HG03432 (cell line): Measurements from ENCODE around the gene FBXO2.
"Not testable (repeated sequence)": the region's sequence is repeated elsewhere in the genome, so short reads cannot be mapped to it uniquely, and the experiment has no call there.

ENCODE experiments used
- ATAC-seq: cut with Tn5 transposase; IDR thresholded peaks from one replicate; pipeline ENCODE4 v1.9.1; 2021; ENCODE audit warnings: mild to moderate bottlenecking, moderate library complexity; ENCODE audit not compliant: unreplicated experiment

FBXO2 gene

DNA sequence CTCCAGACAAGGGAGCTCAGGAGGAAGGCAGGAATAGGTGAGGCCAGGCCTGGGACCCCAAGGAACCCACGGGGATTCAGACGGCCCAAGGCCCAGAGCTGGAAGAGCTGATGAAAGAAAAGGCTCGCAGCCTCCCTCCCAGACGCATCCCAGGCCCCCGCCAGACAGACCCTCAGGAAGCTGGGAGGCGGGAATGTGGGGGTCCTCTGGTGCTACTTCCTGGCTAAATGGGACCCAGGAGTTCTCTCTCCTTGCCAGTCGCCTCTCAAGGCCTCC, 430 bp downstream of the FBXO2 start:
- no peak for ATAC-seq

DNA sequence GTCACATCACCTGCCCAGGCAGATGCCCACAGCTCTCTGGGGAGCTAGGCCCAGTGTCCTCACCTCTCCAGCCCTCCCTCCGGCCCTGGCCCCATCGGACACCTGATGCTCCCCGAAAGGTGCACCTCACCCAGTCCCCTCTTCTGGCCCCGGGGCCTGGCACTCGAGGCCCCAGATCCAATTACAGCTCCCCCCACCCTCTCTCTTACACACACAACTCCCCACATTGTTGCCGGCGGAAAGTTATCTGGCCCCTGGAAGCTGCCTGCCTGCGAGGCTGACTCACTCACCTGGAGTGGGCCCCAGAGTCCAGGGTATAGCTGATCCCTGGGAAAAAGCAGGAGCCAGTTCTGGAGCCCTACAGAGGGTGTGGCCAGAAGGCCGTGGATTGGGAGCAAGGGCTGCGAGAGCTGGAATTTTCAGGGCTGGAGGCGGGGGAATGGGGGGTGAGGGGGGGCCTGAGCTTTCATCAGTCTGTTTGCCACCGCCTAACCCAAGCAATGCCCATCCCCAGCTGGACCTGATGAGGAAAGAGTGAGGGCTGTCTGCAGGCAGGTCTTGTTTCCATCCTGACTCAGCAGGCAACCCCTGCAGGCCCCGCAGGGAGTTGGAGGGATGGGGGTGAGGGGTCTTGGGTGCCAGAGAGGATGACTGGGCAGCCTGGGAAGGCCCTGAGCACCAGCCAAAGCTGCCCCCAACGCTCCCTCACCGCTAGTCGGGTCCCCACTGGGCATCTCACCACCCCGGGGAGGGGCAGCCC, 948 bp downstream of the FBXO2 start:
- no peak for ATAC-seq

GRCh38 chr1:11652203-11652780, 1.9 kb downstream of the FBXO2 start:
- ATAC-seq: no peak

DNA sequence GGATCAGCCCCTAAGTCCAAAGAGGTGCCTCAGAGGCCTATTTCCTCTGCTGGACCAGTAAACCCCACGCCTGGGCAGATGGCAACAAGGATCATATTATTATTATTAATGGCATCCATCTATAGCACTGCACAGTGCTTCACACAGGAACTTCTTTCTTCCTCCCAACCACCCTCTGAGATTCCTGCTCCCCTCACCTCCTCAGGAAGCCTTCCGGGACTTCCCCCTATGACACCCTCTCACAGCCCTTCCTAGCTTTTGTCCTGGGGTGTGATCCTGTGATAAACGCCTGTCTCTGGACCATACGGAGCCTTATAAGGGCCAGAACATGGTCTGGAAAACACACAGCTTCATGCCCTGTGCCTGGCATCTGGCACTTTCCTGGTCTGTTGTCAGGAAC, 3.2 kb downstream of the FBXO2 start:
- no peak for ATAC-seq

GRCh38 chr1:11650331-11650991, 3.8 kb downstream of the FBXO2 start:
- no peak for ATAC-seq

DNA sequence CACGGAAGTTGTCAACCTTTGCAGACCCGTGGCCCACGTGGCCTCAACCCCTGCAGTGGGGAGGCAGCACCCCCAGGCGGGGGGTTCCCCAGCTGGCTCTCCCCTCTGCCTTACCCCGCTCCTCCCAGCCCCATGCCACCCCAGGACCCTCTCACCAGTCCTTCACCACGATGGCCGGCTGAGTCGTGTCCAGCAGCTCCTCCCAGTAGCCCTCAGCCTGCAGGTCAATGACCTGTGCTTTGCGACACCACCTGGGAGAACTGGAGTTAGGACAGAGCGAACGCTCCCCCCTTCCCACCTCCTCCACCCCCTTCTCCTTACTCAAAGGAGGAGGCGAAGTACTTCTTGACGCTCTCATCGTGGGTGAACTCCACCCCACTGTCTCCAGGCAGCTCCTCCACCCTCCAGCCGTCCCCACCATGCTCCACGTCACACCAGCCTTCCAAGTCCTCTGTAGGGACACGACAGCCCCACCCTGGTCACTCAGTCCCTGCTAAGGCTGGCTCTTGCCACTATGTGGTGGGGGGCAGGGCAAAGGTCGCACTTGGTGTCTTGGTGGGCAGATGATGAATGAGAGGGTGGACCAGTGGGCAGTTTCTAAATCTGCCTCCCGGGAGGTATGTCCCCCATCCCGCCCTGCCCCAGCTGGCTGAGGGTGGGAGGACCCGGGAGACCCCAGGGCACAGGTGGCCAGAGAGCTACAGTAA, 4.5 kb downstream of the FBXO2 start:
- ATAC-seq: no peak

GRCh38 chr1:11649237-11649623, 5.0 kb downstream of the FBXO2 start:
- no peak for ATAC-seq

DNA sequence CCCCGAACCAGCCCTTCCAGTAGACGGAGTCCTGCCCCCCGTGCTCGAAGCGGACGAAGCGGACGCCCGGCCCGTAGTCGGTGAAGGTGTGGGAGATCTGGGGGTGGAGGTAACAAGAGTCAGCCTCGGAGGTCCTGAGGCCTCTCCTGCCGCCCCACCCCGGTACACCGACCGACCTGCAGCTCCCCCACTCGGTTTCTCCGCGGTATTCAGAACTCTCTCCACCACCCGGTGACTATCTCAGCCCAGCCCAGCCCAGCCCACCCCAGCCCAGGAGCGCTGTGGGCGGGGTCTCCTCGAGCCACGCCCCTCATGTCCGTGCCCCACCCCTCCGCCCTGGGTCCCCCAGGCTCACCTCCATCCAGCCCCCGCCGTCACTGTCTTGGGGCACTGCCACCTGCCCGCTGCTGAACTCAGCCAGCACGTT, 5.5 kb downstream of the FBXO2 start:
- no peak for ATAC-seq

DNA sequence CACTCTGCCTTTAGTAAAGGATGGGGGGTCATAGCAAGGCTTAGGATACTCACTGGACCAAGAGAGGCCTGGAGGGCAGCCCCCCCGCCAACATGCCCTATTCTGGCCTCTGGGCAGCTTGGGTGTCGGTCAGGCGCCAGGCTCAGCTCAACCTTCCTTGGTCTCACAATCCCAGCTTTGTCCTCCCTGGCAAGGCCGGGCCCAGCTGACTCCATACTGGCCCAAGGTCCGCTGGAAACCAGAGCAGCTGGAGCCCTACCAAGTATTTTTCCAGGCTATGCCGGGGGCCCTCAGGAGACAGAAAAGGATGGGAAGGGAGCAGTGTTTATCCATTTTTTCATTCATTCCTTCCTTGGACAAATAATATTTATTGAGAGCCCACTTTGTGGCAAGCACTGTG, 6.2 kb downstream of the FBXO2 start:
- no peak for ATAC-seq

DNA sequence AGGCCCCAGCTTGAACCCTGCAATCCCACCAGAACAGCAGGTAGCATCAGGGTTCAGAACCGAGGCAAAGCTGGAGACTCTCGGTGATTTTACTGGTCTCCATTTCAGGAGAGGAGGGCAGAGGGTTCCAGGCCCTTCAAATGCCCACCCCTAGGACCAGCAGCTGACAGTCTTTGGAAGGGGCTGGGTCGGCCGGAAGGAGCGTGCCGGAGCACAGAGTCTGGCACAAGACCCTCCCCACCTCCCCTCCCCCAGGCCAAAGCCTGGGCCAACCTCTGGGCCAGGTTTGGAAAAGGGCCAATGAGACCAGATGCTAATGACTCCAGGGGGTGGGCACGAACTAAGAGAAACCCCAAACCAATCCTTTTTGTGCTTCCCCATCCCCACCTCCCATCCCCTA, 6.9 kb downstream of the FBXO2 start:
- no peak for ATAC-seq

GRCh38 chr1:11646317-11646716, 7.9 kb downstream of the FBXO2 start:
- no peak for ATAC-seq

GRCh38 chr1:11645670-11646265, 8.5 kb downstream of the FBXO2 start:
- ATAC-seq: no peak

- ATAC-seq: no peak
Measured at GRCh38 chr1:11645270-11645669, 9.0 kb downstream of the FBXO2 start.

GRCh38 chr1:11643782-11644181, 10.4 kb downstream of the FBXO2 start:
- ATAC-seq: no peak

GRCh38 chr1:11642418-11643017, 11.7 kb downstream of the FBXO2 start:
- ATAC-seq: not testable (repeated sequence)

GRCh38 chr1:11641776-11642305, 12.4 kb downstream of the FBXO2 start:
- ATAC-seq: no peak

GRCh38 chr1:11640944-11641343, 13.3 kb downstream of the FBXO2 start:
- no peak for ATAC-seq

- no peak for ATAC-seq
Measured at GRCh38 chr1:11640101-11640500, 14.1 kb downstream of the FBXO2 start.

DNA sequence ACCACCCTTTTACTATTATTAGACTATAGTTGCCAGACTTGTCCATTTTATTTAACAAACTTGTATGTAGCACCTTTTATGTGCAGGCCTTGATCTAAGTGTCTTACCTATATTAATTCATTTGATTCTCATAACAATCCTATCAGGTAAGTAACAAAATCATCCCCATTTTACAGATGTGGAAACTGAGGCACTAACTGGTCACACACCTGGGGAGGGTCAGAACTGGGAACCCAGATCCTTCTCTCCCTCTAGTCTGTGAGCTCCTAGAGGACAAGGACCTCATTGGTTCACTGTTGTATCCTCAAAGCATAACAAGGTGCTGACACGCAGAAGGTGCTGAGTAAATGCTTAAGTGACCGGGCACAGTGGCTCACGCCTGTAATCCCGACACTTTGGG, 14.9 kb downstream of the FBXO2 start:
- no peak for ATAC-seq

DNA sequence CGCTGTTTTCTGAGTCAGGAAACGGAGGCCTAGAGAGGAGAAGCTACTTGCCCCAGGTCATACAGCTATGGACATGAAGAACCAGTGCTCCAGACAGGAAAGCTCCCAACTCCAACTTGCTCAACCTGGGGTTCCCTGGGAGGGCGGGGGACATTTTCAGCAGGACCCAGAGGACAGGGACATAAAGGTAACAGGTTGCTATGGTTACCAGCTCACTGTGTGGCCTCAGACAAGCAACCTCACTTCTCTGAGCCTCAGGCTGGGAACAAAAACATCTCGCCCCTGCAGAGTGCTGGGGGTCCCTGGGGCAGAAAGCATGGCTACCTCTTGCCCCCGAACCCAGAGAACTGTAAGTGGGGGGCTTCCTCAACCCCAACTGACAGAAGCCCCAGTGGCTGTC, 16.1 kb downstream of the FBXO2 start:
- ATAC-seq: no peak
